ENCODE results near the gene RIMS3.

GRCh38 chr1:40706626-40707025 is 41.1 kb upstream of the RIMS3 start:
- no peak for TF ChIP-seq POLR2AphosphoS5 (IDR thresholded peaks at IDR 0.05)
- no peak for TF ChIP-seq CTCF (IDR thresholded peaks at IDR 0.05)
- TF ChIP-seq POLR2A (IDR thresholded peaks at IDR 0.05): no peak
